GM19099 (cell line): ENCODE data around the gene TMEM107.

Source experiments
- POLR2A ChIP-seq: IDR thresholded peaks from 3 replicates; pipeline ENCODE4 v1.6.1; 2011; ENCODE audit warnings: low read depth; ENCODE audit not compliant: insufficient read length; ENCODE audit errors: extremely low read depth

The TMEM107 gene

GRCh38 chr17:8149419-8150193, 26.6 kb downstream of the TMEM107 start:
- TF ChIP-seq POLR2A: no peak

- TF ChIP-seq POLR2A: no peak
Measured at GRCh38 chr17:8148560-8148959, 27.6 kb downstream of the TMEM107 start.

- no peak for TF ChIP-seq POLR2A
Measured at GRCh38 chr17:8147805-8148404, 28.3 kb downstream of the TMEM107 start.

GRCh38 chr17:8147141-8147804, 28.9 kb downstream of the TMEM107 start:
- no peak for TF ChIP-seq POLR2A

GRCh38 chr17:8146381-8147140, 29.6 kb downstream of the TMEM107 start:
- TF ChIP-seq POLR2A: no peak

GRCh38 chr17:8145811-8146210, 30.4 kb downstream of the TMEM107 start:
- no peak for TF ChIP-seq POLR2A

GRCh38 chr17:8144401-8145231, 31.6 kb downstream of the TMEM107 start:
- TF ChIP-seq POLR2A: no peak

GRCh38 chr17:8143581-8144400, 32.4 kb downstream of the TMEM107 start:
- no peak for TF ChIP-seq POLR2A

- TF ChIP-seq POLR2A: no peak
Measured at GRCh38 chr17:8142887-8143580, 33.1 kb downstream of the TMEM107 start.

GRCh38 chr17:8142158-8142886, 33.9 kb downstream of the TMEM107 start:
- TF ChIP-seq POLR2A: no peak

- no peak for TF ChIP-seq POLR2A
Measured at GRCh38 chr17:8141741-8142140, 34.4 kb downstream of the TMEM107 start.

- TF ChIP-seq POLR2A: no peak
Measured at GRCh38 chr17:8141045-8141444, 35.1 kb downstream of the TMEM107 start.
